Thoracic aorta (tissue), 2 donors: ENCODE results near the gene ANKAR. TPM values are rescaled to one million over a fixed set of nuclear protein-coding genes. Genes with fewer than 3 reads are reported as not detected.
"Not testable (repeated sequence)": the region's sequence is repeated elsewhere in the genome, so short reads cannot be mapped to it uniquely, and the experiment has no call there.

Experiments used
- ATAC-seq: fragments of 150-250 bp; one replicate; pipeline ENCODE4 v1.8.0; 2017; ENCODE audit warnings: low read depth; ENCODE audit not compliant: insufficient number of reproducible peaks, low FRiP score
- DNase-seq: peaks from one replicate; pipeline ENCODE4 v3.0.0-alpha.2; 2020; ENCODE audit warnings: low spot score
- H3K27ac ChIP-seq, 2 donors: fragments of 200-600 bp; sonication (generic); 1 replicate in 1 of 2; 2 replicates in 1 of 2; pipeline ENCODE4 v1.5.1; 2016; ENCODE audit warnings: mild to moderate bottlenecking in 2 of 2, moderate library complexity in 2 of 2
- H3K27me3 ChIP-seq: fragments of 200-600 bp; sonication (generic); replicated peaks from 2 replicates; pipeline ENCODE4 v1.6.0; 2016; ENCODE audit warnings: mild to moderate bottlenecking; ENCODE audit not compliant: insufficient read depth
- H3K36me3 ChIP-seq: fragments of 200-600 bp; sonication (generic); one replicate; pipeline ENCODE4 v1.5.1; 2016
- H3K4me1 ChIP-seq, 2 donors: fragments of 200-600 bp; sonication (generic); 1 replicate in 1 of 2; 2 replicates in 1 of 2; pipeline versions ENCODE4 v1.5.1 to v1.6.0; 2016; ENCODE audit warnings: low read depth in 2 of 2, mild to moderate bottlenecking in 1 of 2; ENCODE audit not compliant: control insufficient read depth in 1 of 2
- H3K4me3 ChIP-seq: fragments of 200-600 bp; sonication (generic); 2 replicates; pipeline ENCODE4 v1.5.1; 2016; ENCODE audit warnings: mild to moderate bottlenecking
- H3K9me3 ChIP-seq: fragments of 200-600 bp; sonication (generic); 2 replicates; pipeline ENCODE4 v1.5.1; 2016
- total RNA-seq, 2 donors: library from RNA; depleted of rRNA; stranded (reverse); fragments of >200 nt; gene quantifications; one replicate each; pipeline versions ENCODE4 v1.1.0 to v1.2.3, GENCODE V29; 2016
- TF ChIP-seq, protein P1 (sequence below): fragments of 200-600 bp; sonication (generic); IDR thresholded peaks from one replicate; pipeline ENCODE4 v1.5.1; 2019; ENCODE audit warnings: antibody characterized with exemption

The ANKAR gene
- total RNA-seq, 2 donors from 2014 or later: 15.8 to 31.5 TPM

DNA sequence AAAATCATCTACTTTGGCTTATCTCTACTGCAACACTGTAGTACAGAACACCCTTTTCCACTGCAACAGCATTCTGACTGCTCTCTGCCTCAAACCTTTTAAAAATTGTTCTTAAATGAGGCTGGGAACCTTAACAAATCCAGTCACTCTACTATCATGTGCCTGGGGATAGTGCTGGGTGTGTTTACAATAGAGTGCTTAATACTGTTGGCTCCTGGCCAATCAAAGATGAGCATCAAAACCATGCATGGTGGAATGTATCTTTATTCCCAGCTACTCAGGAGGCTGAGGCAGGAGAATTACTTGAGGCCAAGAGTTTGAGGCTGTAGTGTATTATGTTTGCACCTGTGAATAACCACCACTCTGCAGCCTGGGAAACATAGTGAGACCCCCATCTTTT lies 7.4 kb downstream of the ANKAR start:
- no peaks in the 10 kb centered on the region for H3K36me3 ChIP-seq
- peaks cover 0 to 15% of the 10 kb centered on the region in 2 donors for H3K4me1 ChIP-seq
- no peak for ATAC-seq
- no peak overlapping the region for H3K4me3 ChIP-seq
- no peak overlapping the region for H3K27ac ChIP-seq
- TF ChIP-seq, protein P1, sequence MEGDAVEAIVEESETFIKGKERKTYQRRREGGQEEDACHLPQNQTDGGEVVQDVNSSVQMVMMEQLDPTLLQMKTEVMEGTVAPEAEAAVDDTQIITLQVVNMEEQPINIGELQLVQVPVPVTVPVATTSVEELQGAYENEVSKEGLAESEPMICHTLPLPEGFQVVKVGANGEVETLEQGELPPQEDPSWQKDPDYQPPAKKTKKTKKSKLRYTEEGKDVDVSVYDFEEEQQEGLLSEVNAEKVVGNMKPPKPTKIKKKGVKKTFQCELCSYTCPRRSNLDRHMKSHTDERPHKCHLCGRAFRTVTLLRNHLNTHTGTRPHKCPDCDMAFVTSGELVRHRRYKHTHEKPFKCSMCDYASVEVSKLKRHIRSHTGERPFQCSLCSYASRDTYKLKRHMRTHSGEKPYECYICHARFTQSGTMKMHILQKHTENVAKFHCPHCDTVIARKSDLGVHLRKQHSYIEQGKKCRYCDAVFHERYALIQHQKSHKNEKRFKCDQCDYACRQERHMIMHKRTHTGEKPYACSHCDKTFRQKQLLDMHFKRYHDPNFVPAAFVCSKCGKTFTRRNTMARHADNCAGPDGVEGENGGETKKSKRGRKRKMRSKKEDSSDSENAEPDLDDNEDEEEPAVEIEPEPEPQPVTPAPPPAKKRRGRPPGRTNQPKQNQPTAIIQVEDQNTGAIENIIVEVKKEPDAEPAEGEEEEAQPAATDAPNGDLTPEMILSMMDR: no peak
- DNase-seq: no peak
- H3K9me3 ChIP-seq: no peaks in the 10 kb centered on the region
- H3K27me3 ChIP-seq: no peaks in the 10 kb centered on the region

DNA sequence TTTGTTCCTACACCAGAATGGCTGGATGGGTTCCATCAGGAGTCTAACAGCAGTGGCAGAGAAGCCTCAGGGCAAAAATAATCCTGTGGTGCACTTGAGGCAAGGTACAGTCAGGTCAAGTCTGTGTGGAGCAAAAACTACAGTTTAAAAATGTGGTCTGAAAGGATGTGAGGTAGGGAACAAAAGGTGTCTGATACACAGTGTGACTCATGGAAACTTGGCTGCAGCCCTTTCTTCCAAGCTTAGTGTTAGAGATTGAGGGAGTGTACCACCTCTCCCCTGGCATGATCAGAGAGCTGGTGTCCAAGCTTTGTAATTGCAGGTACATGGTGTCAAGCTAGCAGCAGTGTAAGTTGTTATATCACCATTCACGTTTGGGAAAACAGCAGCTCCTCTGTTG lies 8.9 kb downstream of the ANKAR start:
- H3K36me3 ChIP-seq: no peaks in the 10 kb centered on the region
- peaks cover 0 to 15% of the 10 kb centered on the region in 2 donors for H3K4me1 ChIP-seq
- no peaks in the 10 kb centered on the region for H3K27me3 ChIP-seq
- no peak overlapping the region for H3K4me3 ChIP-seq
- H3K9me3 ChIP-seq: no peaks in the 10 kb centered on the region
- TF ChIP-seq, protein P1: no peak
- H3K27ac ChIP-seq: no peak overlapping the region
- ATAC-seq (no peak), DNase-seq (no peak)

DNA sequence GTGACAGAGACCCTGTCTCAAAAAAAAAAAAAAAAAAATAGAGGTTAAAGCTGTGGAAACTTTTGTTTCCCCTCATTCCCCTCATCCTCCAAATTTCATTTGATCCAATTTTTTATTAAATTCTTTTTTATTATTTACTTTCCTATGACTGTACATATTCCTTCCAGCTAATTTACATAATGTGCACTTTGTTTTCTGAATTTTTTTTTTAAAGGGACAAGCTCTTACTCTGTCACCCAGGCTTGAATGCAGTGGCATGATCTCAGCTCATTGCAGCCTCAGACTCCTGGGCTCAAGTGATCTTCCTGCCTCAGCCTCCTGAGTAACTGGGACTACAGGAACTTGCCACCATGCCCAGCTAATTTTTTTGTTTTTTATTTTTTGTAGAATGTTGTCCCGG lies 10.3 kb downstream of the ANKAR start:
- peaks cover 0 to 15% of the 10 kb centered on the region in 2 donors for H3K4me1 ChIP-seq
- no peaks in the 10 kb centered on the region for H3K27me3 ChIP-seq
- TF ChIP-seq, protein P1: no peak
- DNase-seq (no peak), ATAC-seq (no peak)
- no peaks in the 10 kb centered on the region for H3K36me3 ChIP-seq
- H3K9me3 ChIP-seq: no peaks in the 10 kb centered on the region
- no peak overlapping the region for H3K27ac ChIP-seq
- no peak overlapping the region for H3K4me3 ChIP-seq

DNA sequence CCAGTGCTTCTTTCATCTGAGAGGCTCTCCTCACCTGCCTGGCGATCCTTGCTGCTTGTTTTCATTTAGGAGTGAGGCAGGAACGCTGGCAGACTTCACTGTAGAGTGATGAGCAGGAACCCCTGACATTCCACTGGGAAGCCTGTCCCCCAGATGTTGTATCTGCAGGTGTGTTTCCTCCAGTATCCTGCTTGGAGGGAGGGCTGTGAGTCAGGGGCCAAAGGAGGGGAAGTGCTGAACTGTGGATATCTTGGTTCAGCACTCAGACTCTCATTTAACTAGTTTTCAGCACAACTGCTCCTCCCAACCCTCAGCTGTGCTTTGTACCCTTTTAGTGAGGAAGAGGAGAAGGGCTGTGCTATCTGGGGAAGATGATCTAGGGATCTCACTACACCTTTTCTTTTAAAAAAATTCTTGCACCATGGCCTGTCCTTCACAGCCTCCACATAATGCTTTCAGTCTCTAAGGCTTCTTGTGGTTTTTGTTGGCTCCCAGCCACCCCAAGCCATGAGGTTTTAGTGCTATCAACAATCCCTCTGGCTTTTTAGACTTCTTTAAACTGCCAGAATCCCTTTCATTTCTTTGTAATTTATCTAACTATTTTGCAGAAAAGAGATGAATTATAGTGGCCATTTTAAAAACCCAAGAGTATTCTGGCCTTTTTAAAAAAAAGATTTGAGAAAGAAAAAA lies 11.2 kb downstream of the ANKAR start:
- Histone ChIP-seq H3K4me1 (peaks cover 0 to 15% of the 10 kb centered on the region in 2 donors), H3K36me3 (no peaks in the 10 kb centered on the region), H3K9me3 (no peaks in the 10 kb centered on the region), H3K4me3 (no peak overlapping the region), H3K27ac (no peak overlapping the region), H3K27me3 (no peaks in the 10 kb centered on the region)
- DNase-seq (no peak), ATAC-seq (no peak)
- TF ChIP-seq, protein P1: no peak

DNA sequence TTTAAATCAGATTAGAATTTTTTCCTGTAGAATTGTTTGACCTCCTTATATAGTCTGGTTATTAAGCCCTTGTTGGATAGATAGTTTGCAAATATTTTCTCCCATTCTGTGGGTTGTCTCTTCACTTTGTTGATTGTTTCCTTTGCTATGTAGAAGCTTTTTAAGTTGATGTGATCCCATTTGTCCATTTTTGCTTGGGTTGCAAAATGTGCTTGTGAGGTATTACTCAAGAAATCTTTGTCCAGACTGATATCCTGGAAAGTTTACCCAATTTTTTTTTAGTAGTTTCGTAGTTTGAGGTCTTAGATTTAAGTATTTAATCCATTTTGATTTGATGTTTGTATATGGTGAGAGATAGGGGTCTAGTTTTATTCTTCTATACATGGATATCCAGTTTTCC lies 13.3 kb downstream of the ANKAR start:
- DNase-seq, H3K36me3 ChIP-seq, H3K4me3 ChIP-seq, ATAC-seq, H3K27ac ChIP-seq, H3K27me3 ChIP-seq, H3K9me3 ChIP-seq: not testable (repeated sequence)
- H3K4me1 ChIP-seq: peaks cover 0 to 15% of the 10 kb centered on the region in 2 donors

DNA sequence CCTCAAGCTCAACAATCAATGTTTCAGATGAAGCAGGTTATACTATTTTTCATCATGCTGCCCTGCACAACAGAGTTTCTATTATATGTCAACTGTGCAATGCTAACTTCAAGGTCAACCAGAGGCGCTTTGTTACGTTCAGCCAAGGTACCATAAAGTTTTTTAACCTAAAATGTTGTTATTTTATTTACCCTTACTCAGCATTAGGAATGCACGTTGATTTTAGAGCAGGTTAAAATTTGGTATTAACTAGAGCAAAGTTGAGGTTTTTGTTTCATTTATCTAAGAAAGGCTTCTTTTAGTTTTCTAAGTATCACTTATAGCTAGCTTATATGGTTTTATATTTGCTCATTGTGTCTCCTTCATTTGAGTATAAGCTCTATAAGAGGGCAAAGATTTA lies 21.8 kb downstream of the ANKAR start:
- Histone ChIP-seq H3K36me3 (no peaks in the 10 kb centered on the region), H3K27ac (no peak overlapping the region), H3K27me3 (no peaks in the 10 kb centered on the region), H3K9me3 (no peaks in the 10 kb centered on the region), H3K4me1 (no peaks in the 10 kb centered on the region), H3K4me3 (no peak overlapping the region)
- no peak for DNase-seq
- ATAC-seq: no peak
- TF ChIP-seq, protein P1: no peak
